SJSA1 (cell line): Measurements from ENCODE around the gene CABLES2. TPM values are rescaled to one million over a fixed set of nuclear protein-coding genes. Genes with fewer than 3 reads are reported as not detected.

ENCODE experiments used
- DNase-seq, 2 experiments: peaks; one replicate each; pipeline ENCODE4 v3.0.0-alpha.2; 2015 to 2020; ENCODE audit warnings: low spot score in 2 of 2, low read depth in 1 of 2
- H3K27ac ChIP-seq: fragments of 250-450 bp; sonication (Bioruptor Pico); 2 replicates; pipeline ENCODE4 v1.5.1; 2020; ENCODE audit warnings: mild to moderate bottlenecking, moderate library complexity
- H3K27me3 ChIP-seq: fragments of 250-450 bp; sonication (Bioruptor Pico); replicated peaks from 2 replicates; pipeline ENCODE4 v1.5.1; 2020; ENCODE audit warnings: mild to moderate bottlenecking, moderate library complexity
- H3K36me3 ChIP-seq: fragments of 250-450 bp; sonication (Bioruptor Pico); 2 replicates; pipeline ENCODE4 v1.5.1; 2020; ENCODE audit warnings: mild to moderate bottlenecking
- H3K4me1 ChIP-seq: fragments of 250-450 bp; sonication (Bioruptor Pico); replicated peaks from 2 replicates; pipeline ENCODE4 v1.6.1; 2021; ENCODE audit warnings: mild to moderate bottlenecking
- H3K4me3 ChIP-seq: fragments of 250-450 bp; sonication (Bioruptor Pico); 2 replicates; pipeline ENCODE4 v1.5.1; 2020; ENCODE audit warnings: mild to moderate bottlenecking
- H3K9me3 ChIP-seq: fragments of 250-450 bp; sonication (Bioruptor Pico); replicated peaks from 2 replicates; pipeline ENCODE4 v1.5.1; 2020; ENCODE audit warnings: mild to moderate bottlenecking
- total RNA-seq: library from RNA; depleted of rRNA; stranded (reverse); fragments of >200 nt; shearing (Covaris generic); gene quantifications from 2 replicates; pipeline ENCODE4 v1.2.3, GENCODE V29; 2014

The CABLES2 gene
- total RNA-seq, 1 experiment from 2014 or later = 6.9 TPM

- peaks cover 16% of the 10 kb centered on the region for H3K36me3 ChIP-seq
- H3K9me3 ChIP-seq = no peaks in the 10 kb centered on the region
- no peaks in the 10 kb centered on the region for H3K27me3 ChIP-seq
- no peak overlapping the region for H3K4me3 ChIP-seq
- no peak overlapping the region for H3K27ac ChIP-seq
- no peak for DNase-seq
- H3K4me1 ChIP-seq = no peaks in the 10 kb centered on the region
Measured at GRCh38 chr20:62398120-62398821, 8.8 kb downstream of the CABLES2 start.

DNA sequence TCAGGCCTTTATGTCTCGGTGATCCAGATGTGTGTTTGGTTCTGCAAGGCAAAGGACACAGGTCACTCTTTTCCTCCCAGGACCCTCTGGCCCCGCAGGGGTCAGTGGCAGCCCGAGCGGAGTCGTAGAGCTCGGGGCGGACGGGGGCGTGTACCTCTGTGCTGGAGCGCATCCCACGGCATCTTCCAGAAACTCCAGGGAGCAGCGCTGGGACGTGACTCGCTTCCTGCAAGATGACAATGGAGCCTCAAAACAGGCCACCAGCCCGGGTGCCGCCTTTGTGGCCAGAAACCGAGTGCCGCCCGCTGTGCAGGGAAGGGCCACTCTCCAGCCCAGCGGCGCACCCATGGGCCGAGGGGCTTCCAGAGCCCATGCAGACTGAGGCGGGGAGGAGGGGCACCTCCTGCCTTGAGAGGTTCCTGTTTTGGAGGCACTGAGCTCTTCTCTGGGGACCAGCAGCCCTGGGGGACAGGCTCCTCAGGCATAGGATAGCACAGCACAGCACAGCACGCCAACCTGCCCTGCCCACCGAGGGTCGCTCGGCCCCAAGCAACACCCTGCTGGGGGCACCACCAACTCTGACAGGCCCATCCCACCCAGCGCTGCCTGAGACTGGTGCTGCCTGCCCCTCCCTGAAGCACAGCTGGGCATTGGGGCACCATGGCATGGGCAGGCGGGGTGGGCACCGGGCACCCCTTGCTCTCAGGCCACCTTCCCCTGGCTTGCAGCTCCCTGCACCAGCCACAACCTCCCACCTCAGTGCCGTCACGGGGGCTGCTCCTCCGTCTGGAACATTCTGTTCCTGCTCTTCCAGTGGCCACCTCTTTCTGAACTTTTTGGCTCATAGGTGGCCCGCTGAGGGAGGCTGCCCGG, 10.5 kb downstream of the CABLES2 start:
- no peaks in the 10 kb centered on the region for H3K9me3 ChIP-seq
- no peak overlapping the region for H3K27ac ChIP-seq
- peaks cover 28% of the 10 kb centered on the region for H3K36me3 ChIP-seq
- H3K27me3 ChIP-seq = no peaks in the 10 kb centered on the region
- H3K4me3 ChIP-seq = no peak overlapping the region
- no peaks in the 10 kb centered on the region for H3K4me1 ChIP-seq
- DNase-seq = no peak

- no peak overlapping the region for H3K27ac ChIP-seq
- no peaks in the 10 kb centered on the region for H3K4me1 ChIP-seq
- no peak for DNase-seq
- H3K36me3 ChIP-seq = peaks cover 38% of the 10 kb centered on the region
- H3K4me3 ChIP-seq = no peak overlapping the region
- H3K9me3 ChIP-seq = no peaks in the 10 kb centered on the region
- H3K27me3 ChIP-seq = no peaks in the 10 kb centered on the region
Measured at GRCh38 chr20:62395311-62396242, 11.5 kb downstream of the CABLES2 start.

DNA sequence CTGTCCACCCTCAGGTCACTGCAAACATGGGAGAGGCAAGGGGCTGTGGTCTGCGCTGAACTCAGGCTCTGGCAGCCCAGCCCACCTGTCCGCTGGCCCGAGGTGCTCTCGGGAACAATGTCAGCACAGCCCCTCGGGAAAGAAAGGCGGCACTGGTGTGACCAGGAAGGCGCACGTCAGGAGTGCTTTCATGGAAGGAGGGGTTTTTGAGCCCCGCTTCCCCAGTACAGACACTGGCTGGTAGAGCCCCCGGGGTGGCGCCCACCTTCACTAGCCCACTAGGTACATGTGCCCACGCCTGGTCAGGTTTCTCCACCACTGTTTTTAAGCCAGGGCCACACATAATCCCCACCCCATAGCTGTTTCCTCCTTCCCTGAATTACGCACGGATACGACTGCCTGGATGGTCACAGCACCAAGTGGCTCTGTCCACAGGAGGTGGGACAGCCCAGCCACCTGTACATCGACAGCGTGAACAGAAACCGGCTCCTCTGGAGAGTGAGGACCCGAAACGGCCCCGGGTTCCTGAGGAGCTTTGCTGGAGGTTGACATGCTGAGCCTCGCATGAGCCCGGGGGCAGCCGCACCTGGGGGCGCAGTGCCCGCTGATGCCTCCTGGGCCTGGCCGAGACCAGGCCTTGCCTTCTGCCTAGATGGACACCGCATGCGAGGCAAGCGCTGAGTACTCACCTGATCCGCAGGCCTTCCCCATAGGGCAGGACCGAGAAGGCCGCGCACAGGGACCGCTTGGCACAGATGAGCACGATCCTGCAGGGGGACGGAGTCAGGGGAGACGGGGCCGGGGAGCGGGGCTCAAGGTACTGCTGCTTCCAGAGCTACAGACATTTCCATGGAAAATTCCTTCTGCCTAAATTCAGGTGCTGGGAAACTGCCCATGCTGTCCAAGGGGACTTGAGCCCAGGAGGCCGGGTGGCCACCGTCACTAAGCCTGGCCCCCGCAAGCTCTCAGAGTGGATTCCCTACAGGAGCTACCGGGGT, 12.5 kb downstream of the CABLES2 start:
- Histone ChIP-seq H3K27me3 (no peaks in the 10 kb centered on the region), H3K4me3 (no peak overlapping the region), H3K9me3 (no peaks in the 10 kb centered on the region), H3K27ac (no peak overlapping the region), H3K36me3 (peaks cover 49% of the 10 kb centered on the region), H3K4me1 (no peaks in the 10 kb centered on the region)
- no peak for DNase-seq

DNA sequence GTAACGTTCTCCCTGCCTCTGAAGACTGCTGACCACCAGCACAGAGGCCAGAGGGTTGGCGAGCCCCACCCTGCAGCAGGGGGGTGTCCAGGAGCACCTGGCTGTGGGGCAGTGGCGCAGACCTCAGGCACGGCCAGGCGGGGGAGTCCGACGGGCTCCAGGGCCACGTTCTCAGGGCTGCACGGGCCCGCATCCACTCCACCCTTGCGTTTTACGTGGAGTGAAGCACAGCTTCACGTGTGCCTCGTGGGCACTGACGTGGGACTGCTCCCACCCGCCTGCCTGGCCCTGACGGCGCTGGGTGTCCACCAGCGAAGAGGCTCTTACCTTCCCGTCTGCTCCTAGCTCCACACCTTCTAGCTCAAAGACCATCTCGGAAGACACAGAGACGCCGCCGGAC, 13.3 kb downstream of the CABLES2 start:
- Histone ChIP-seq H3K9me3 (no peaks in the 10 kb centered on the region), H3K4me1 (no peaks in the 10 kb centered on the region), H3K36me3 (peaks cover 56% of the 10 kb centered on the region), H3K4me3 (no peak overlapping the region), H3K27ac (no peak overlapping the region), H3K27me3 (no peaks in the 10 kb centered on the region)
- no peak for DNase-seq

GRCh38 chr20:62393335-62393665, 13.8 kb downstream of the CABLES2 start:
- H3K27me3 ChIP-seq = no peaks in the 10 kb centered on the region
- no peaks in the 10 kb centered on the region for H3K9me3 ChIP-seq
- peaks cover under 1% of the 10 kb centered on the region; the same call in 1 of the 2 replicates for H3K4me1 ChIP-seq
- H3K36me3 ChIP-seq = peaks cover 61% of the 10 kb centered on the region
- H3K4me3 ChIP-seq = no peak overlapping the region
- no peak overlapping the region for H3K27ac ChIP-seq
- DNase-seq = no peak

- DNase-seq = no peak
- Histone ChIP-seq H3K27me3 (no peaks in the 10 kb centered on the region), H3K27ac (no peak overlapping the region), H3K4me1 (peaks cover 5% of the 10 kb centered on the region), H3K9me3 (no peaks in the 10 kb centered on the region), H3K36me3 (peaks cover 66% of the 10 kb centered on the region), H3K4me3 (no peak overlapping the region)
Measured at GRCh38 chr20:62392621-62393334, 14.3 kb downstream of the CABLES2 start.

- Histone ChIP-seq H3K27ac (no peak overlapping the region), H3K9me3 (no peaks in the 10 kb centered on the region), H3K4me3 (no peak overlapping the region), H3K4me1 (peaks cover 11% of the 10 kb centered on the region), H3K27me3 (no peaks in the 10 kb centered on the region), H3K36me3 (peaks cover 73% of the 10 kb centered on the region)
- no peak for DNase-seq
Measured at GRCh38 chr20:62392077-62392418, 15.0 kb downstream of the CABLES2 start.

DNA sequence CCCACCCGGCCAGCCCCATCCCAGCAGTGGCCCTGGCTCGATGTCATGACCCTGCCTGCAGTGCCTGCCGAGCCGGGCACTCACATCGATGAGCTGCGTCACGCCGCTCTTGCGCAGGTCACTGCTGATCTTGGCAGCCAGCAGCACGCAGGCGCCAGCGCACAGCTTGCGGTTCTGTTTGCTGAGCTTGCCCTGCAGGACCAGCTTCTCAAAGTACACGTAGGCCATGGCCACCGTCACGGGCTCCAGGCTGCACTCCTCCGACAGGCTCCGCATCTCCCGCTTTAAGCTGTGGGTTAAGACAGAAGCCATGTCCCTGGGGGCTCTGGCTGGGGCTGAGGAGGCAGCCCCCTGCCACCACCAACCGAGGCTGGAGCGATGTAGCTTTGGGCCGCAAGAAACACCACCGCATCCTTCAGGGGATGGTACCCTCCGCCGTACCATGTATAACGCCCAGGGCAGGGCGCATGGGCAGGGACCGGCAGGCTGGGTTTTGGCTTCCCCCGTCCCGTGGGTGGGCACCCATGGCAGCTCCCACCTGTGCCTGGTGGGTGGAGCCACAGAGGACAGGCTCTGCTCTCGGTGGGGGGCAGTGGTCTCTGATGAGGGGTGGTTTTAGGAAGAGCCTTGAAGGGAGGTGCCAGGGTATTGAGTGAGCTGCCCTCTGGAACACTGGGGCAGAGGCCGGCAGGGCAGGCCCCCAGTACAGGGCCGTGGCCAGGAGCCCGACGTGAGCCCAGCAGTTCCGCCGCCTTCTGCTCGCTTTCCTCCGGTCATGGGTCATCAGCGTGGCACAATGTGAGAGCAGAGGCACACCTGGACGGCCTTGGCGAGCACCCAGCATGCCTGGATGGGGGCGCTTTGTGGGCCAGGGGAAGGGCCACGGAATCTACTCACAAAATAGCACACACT, 15.7 kb downstream of the CABLES2 start:
- H3K4me3 ChIP-seq = no peak overlapping the region
- no peak overlapping the region for H3K27ac ChIP-seq
- peaks cover 11% of the 10 kb centered on the region for H3K4me1 ChIP-seq
- H3K36me3 ChIP-seq = peaks cover 78% of the 10 kb centered on the region
- H3K27me3 ChIP-seq = no peaks in the 10 kb centered on the region
- no peaks in the 10 kb centered on the region for H3K9me3 ChIP-seq
- DNase-seq = no peak

DNA sequence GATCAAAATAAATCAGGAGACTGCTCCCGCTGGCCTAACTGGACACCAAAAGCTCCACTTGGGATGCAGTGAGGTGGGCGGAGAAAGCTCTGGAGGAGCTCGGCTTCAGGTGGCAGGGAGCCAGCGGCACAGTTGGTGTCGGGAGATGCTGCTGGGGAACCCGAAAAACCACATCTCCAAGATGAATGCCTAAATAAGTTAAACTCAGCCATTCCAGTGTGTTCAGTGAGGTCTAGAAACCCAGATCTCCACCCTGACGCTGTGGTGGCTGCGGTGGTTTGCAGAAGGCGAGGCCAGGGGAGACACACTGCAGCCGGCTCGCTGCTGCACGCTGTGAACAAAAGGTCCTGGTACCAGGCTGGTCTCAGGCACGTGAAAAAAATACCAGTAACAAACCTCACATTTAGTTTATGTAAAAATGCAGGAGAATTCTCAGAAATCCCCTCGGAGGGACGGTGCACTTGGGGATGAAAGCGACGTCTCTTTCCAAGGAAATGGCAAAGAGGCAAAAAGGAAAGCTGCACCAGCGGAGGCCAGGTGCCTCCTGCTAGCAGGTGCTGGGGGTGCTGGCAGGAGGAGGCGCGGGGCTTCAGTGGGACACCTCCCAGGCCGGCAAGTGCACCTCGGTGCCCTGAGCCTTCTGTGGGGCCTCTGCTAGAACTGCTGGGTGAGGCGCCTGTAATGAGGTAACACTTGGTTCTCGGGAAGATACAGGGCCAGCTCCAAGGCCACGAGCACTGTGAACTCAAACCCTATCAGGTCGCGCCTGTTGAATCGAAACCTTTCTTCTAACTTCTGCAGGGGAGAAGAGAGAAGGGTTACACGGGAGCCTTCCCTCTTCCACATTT, 16.5 kb downstream of the CABLES2 start:
- no peak for DNase-seq
- Histone ChIP-seq H3K36me3 (peaks cover 81% of the 10 kb centered on the region), H3K27me3 (no peaks in the 10 kb centered on the region), H3K27ac (no peak overlapping the region), H3K9me3 (no peaks in the 10 kb centered on the region), H3K4me1 (peaks cover 12% of the 10 kb centered on the region), H3K4me3 (no peak overlapping the region)

GRCh38 chr20:62389601-62390087, 17.4 kb downstream of the CABLES2 start:
- H3K9me3 ChIP-seq = no peaks in the 10 kb centered on the region

More at GRCh38 chr20:62389601-62390087, 17.4 kb downstream of the CABLES2 start:
- no peaks in the 10 kb centered on the region for H3K27me3 ChIP-seq
- H3K4me3 ChIP-seq = no peak overlapping the region
- H3K27ac ChIP-seq = no peak overlapping the region
- H3K36me3 ChIP-seq = peaks cover 83% of the 10 kb centered on the region
- no peak for DNase-seq
- peaks cover 15% of the 10 kb centered on the region for H3K4me1 ChIP-seq
